Adrenal gland (tissue), 12 donors: Measurements from ENCODE around the gene OR2Y1. TPM values are rescaled to one million over a fixed set of nuclear protein-coding genes. Genes with fewer than 3 reads are reported as not detected.

Experiments
- DNase-seq, 7 donors: peaks; one replicate each; pipeline ENCODE4 v3.0.0-alpha.2; 2019 to 2020
- H3K27ac ChIP-seq, 5 donors: fragments of 200-600 bp; sonication (generic) in 4 of 5; 1 replicate in 3 of 5; 2 replicates in 2 of 5; pipeline versions ENCODE4 v1.5.1 to v1.8.0; 2016 to 2020; ENCODE audit warnings: mild to moderate bottlenecking in 1 of 5
- H3K27me3 ChIP-seq: fragments of 200-600 bp; 2 replicates; pipeline ENCODE4 v1.8.0; 2021
- H3K36me3 ChIP-seq, 2 donors: fragments of 200-600 bp; replicated peaks in 1 of 2; 1 replicate in 1 of 2; 2 replicates in 1 of 2; pipeline versions ENCODE4 v1.5.1 to v1.8.0; 2018 to 2022
- H3K4me1 ChIP-seq, 2 donors: fragments of 200-600 bp; replicated peaks in 1 of 2; 1 replicate in 1 of 2; 2 replicates in 1 of 2; pipeline versions ENCODE4 v1.5.1 to v1.8.0; 2018 to 2021
- H3K4me3 ChIP-seq, 4 donors: fragments of 200-600 bp; sonication (generic) in 3 of 4; one replicate each; pipeline ENCODE4 v1.5.1; 2016 to 2018
- H3K9me3 ChIP-seq, 3 donors: fragments of 200-600 bp; sonication (generic) in 1 of 3; replicated peaks in 1 of 3; 1 replicate in 2 of 3; 2 replicates in 1 of 3; pipeline versions ENCODE4 v1.5.1 to v1.8.0; 2016 to 2021
- POLR2A ChIP-seq, 2 donors: fragments of 450-650 bp; IDR thresholded peaks; one replicate each; pipeline ENCODE4 v1.6.1; 2017; ENCODE audit warnings: antibody characterized with exemption in 2 of 2, mild to moderate bottlenecking in 2 of 2, moderate library complexity in 1 of 2
- WGBS, 4 donors: extraction: QIAGEN DNeasy Blood & Tissue Kit in 2 of 4; methylation state at CpG; one replicate each; pipeline versions ENCODE4 v1.1.5 to v1.1.7; 2013 to 2017; 5-methylcytosine and 5-hydroxymethylcytosine counted together
- intact Hi-C, 2 donors: fragments of 100-400 bp; cut with DNase I; formaldehyde crosslinking; loops; one replicate each; pipeline versions ENCODE4 v1.14.1 to v1.15.0; 2022 to 2023
- polyA plus RNA-seq, 3 donors: library from polyadenylated mRNA; stranded (reverse); fragments of 200-250 nt in 2 of 3; fragments of 350-450 nt in 1 of 3; fragmentation: Illumina TruSeq in 1 of 3; extraction: RNeasy Lipid Tissue Mini Kit (QIAGEN cat#74804) in 1 of 3; gene quantifications; one replicate each; pipeline ENCODE4 v1.2.3, GENCODE V29; 2013 to 2014
- total RNA-seq, 9 donors: library from RNA; depleted of rRNA in 4 of 9; stranded (reverse); fragments of >200 nt in 4 of 9; fragments of 120-200 nt in 1 of 9; fragmentation: NEBNext Ultra II Directional in 1 of 9; extraction: Animal tissue kit (Norgen Biotek cat#: 25700) in 1 of 9; gene quantifications; one replicate each; pipeline versions ENCODE4 v1.1.0 to v1.2.4, GENCODE V29; 2013 to 2023
- TF ChIP-seq, protein P1 (sequence below), 6 experiments: fragments of 450-650 bp in 4 of 6; fragments of 200-600 bp in 2 of 6; sonication (generic) in 1 of 6; IDR thresholded peaks; 1 replicate in 5 of 6; 2 replicates in 1 of 6; pipeline versions ENCODE4 v1.5.1 to v1.8.0; 2016 to 2021; ENCODE audit warnings: antibody characterized with exemption in 6 of 6, mild to moderate bottlenecking in 2 of 6, moderate library complexity in 1 of 6
- donor health status: healthy with polysubstance abuse.
- donor health status: Bipolar disorder and iron deficiency.
- donor health status: DM: yes; HTN: yes; CAD: no.
- donor health status: DM: no; HTN: no; CAD: no.
- donor health status: DM: no; HTN: no; CAD: no.
- donor health status: DM: yes; HTN: yes; CAD: no.

The OR2Y1 gene
- total and polyA plus RNA-seq, 12 donors: not detected

GRCh38 chr5:180779985-180780610 lies 40.2 kb upstream of the OR2Y1 start:
- no peaks in the 10 kb centered on the region for H3K9me3 ChIP-seq
- WGBS, 4 donors: 65 to 74% (median 71%) methylated on average over 10 of the region's 10 CpGs
- no peak for TF ChIP-seq POLR2A (IDR thresholded peaks at IDR 0.05)
- TF ChIP-seq, protein P1, sequence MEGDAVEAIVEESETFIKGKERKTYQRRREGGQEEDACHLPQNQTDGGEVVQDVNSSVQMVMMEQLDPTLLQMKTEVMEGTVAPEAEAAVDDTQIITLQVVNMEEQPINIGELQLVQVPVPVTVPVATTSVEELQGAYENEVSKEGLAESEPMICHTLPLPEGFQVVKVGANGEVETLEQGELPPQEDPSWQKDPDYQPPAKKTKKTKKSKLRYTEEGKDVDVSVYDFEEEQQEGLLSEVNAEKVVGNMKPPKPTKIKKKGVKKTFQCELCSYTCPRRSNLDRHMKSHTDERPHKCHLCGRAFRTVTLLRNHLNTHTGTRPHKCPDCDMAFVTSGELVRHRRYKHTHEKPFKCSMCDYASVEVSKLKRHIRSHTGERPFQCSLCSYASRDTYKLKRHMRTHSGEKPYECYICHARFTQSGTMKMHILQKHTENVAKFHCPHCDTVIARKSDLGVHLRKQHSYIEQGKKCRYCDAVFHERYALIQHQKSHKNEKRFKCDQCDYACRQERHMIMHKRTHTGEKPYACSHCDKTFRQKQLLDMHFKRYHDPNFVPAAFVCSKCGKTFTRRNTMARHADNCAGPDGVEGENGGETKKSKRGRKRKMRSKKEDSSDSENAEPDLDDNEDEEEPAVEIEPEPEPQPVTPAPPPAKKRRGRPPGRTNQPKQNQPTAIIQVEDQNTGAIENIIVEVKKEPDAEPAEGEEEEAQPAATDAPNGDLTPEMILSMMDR (IDR thresholded peaks at IDR 0.05): no peak
- no peak overlapping the region for H3K4me3 ChIP-seq
- DNase-seq: no peak
- H3K36me3 ChIP-seq: no peaks in the 10 kb centered on the region
- peaks cover 4 to 5% of the 10 kb centered on the region in 2 donors for H3K4me1 ChIP-seq
- H3K27me3 ChIP-seq: no peaks in the 10 kb centered on the region
- H3K27ac ChIP-seq: no peak overlapping the region
- intact Hi-C loops: loop anchor here (5.0 to 10.0 kb wide), 3 partner anchors 85 to 392 kb away; partner anchors contain the start of gene ZFP62 (in 1 of the 2)

DNA sequence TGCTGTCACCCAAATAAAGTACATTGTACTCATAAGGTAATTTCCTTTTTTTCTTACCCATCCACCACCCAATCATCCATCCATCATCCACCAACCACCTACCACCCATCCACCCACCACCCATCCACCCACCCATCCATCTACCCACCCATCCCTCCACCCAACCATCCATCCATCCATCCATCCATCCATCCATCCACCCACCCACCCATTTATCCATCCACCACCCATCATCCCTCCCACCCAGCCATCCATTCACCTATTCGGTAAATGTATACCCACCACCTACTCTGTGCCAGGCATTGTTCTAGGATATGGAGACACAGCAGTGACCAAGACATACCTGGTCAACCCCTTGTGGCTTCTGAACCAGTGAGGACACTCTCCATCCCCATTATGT lies 37.6 kb upstream of the OR2Y1 start:
- no peak for TF ChIP-seq POLR2A (IDR thresholded peaks at IDR 0.05)
- TF ChIP-seq, protein P1 (IDR thresholded peaks at IDR 0.05): no peak
- Histone ChIP-seq H3K9me3 (no peaks in the 10 kb centered on the region), H3K4me3 (no peak overlapping the region), H3K4me1 (no peaks in the 10 kb centered on the region), H3K36me3 (no peaks in the 10 kb centered on the region), H3K27ac (no peak overlapping the region), H3K27me3 (no peaks in the 10 kb centered on the region)
- intact Hi-C loops: no loop called here
- no peak for DNase-seq
- 91 to 100% (median 95%) methylated on average over 1 of the region's 1 CpG for WGBS, 4 donors

DNA sequence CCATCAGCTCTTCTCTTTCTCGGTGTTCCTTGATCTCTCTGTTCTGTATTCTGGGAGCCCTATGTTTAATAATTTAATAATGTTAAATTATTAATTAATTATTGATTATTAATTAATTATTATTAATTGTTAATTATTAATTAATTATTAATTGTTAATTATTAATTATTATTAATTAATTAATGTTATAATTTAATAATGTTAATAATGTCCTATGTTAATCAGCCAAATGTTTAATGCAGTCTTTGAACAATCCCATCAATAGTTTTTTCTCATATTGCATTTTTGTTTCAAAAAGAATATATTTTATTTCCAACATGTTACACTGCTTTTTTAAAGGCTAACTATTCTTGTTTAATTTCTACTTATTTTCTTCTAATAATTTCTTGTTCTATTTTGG lies 36.5 kb upstream of the OR2Y1 start:
- WGBS, 4 donors: 97 to 100% (median 98%) methylated on average over 1 of the region's 1 CpG
- intact Hi-C loops: no loop called here
- no peaks in the 10 kb centered on the region for H3K4me1 ChIP-seq

GRCh38 chr5:180775624-180776023 lies 35.8 kb upstream of the OR2Y1 start:
- H3K4me3 ChIP-seq: no peak overlapping the region
- no peaks in the 10 kb centered on the region for H3K9me3 ChIP-seq
- DNase-seq: no peak
- 86 to 90% (median 88%) methylated on average over 7 of the region's 7 CpGs for WGBS, 4 donors
- intact Hi-C loops: no loop called here
- no peaks in the 10 kb centered on the region for H3K36me3 ChIP-seq
- no peak overlapping the region for H3K27ac ChIP-seq
- no peaks in the 10 kb centered on the region for H3K4me1 ChIP-seq
- H3K27me3 ChIP-seq: no peaks in the 10 kb centered on the region
- TF ChIP-seq, protein P1 (IDR thresholded peaks at IDR 0.05): no peak
- TF ChIP-seq POLR2A (IDR thresholded peaks at IDR 0.05): no peak

More for the DNA sequence above, 36.5 kb upstream of the OR2Y1 start:
- Histone ChIP-seq H3K4me3 (no peak overlapping the region), H3K9me3 (no peaks in the 10 kb centered on the region), H3K36me3 (no peaks in the 10 kb centered on the region), H3K27me3 (no peaks in the 10 kb centered on the region), H3K27ac (no peak overlapping the region)
- TF ChIP-seq, protein P1 (IDR thresholded peaks at IDR 0.05): no peak
- no peak for TF ChIP-seq POLR2A (IDR thresholded peaks at IDR 0.05)
- no peak for DNase-seq
